ENCODE measurements around the gene DHRSX.
"Not testable (repeated sequence)": the region's sequence is repeated elsewhere in the genome, so short reads cannot be mapped to it uniquely, and the experiment has no call there.

DHRSX gene, protein sequence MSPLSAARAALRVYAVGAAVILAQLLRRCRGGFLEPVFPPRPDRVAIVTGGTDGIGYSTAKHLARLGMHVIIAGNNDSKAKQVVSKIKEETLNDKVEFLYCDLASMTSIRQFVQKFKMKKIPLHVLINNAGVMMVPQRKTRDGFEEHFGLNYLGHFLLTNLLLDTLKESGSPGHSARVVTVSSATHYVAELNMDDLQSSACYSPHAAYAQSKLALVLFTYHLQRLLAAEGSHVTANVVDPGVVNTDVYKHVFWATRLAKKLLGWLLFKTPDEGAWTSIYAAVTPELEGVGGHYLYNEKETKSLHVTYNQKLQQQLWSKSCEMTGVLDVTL

DNA sequence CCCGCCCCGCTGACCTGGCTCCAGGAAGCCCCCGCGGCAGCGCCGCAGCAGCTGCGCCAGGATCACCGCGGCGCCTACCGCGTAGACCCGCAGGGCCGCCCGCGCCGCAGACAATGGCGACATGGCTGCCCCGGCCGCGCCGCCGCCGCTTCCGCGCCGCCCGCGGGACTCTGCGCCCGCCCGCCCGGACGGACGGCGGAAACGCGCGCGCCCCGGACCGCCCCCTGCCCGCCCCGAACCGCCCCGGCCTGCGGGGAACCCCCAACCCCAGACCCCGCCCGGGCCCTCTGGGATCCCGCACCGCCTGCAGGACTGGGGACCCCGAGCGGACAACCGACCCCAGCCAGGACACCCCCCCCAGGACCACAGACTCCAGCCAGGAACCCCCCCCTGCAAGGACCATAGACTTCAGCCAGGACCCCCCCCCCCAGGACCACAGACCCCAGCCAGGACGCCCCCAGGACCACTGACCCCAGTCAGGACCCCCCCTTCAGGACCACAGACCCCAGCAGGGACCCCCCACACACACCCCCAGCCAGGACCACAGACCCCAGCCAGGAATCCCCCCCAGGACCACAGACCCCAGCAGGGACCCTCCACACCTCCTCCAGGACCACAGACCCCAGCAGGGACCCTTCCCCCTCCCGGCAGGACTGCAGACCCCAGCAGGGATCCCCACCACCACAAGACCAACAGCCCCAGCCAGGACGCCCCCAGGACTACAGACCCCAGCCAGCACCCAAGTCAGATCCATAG lies at the start of gene DHRSX, which contains the start of gene ZBED1:
DHRSX (minus strand) TSS at position 174 of the 756 bp plus-strand sequence; CDS start at position 123, 51 bp downstream.
ZBED1 (minus strand) TSS at position 174 of the 756 bp plus-strand sequence. CDS start 10,257 bp downstream, outside the sequence.
- peak; percentile 35 to 49 for DNase-seq (ENCODE audit: low read depth in 2 of 2)

DNA sequence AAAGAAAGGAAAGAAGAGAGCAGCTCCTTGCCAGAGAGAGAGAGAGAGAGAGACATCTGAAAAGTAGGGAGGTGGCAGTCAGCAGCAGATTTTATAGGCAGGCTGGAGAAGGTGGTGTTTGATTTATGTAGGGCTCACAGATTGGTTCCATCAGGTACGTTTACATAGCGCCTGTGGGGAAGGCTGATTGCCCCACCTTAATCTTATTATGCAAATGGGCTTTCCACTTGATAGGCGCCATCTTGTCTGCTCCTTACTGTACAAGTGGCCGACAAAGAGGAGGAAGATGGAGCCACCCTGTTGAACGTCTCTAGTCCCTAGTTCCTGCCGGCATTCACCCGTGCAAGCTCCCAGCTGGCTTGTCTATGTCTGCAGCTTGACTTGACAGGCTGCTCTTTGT lies 49.1 kb upstream of the DHRSX start:
- no peak for DNase-seq (ENCODE audit: low read depth in 2 of 2)

DNA sequence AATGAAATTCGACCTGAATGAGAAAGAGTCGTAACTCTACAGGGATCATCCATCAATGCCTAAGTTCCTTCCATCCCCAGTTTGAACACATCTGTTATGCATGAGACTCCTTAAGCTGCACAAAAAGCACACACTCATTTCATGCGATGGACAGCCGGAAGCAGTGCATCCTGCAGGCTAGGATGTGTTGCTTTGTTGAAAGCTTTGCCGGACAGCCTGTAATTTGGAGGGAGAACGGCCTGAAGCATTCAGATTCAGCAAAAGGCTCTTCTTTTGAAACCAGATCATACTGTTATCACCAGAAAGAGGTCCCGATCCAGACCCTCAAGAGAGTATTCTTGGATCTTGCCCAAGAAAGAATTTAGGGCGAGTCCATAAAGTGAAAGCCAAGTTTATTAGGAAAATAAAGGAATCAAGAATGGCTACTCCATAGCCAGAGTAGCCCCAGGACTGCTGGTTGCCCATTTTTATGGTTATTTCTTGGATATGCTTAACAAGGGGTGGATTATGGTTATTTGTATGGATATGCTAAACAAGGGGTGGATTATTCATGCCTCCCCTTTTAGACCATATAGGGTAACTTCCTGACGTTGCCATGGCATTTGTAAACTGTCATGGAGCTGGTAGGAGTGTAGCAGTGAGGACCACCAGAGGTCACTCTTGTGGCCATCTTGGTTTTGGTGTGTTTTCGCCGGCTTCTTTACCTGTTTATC lies 48.1 kb upstream of the DHRSX start:
- DNase-seq (ENCODE audit: low read depth in 2 of 2), result no peak

DNA sequence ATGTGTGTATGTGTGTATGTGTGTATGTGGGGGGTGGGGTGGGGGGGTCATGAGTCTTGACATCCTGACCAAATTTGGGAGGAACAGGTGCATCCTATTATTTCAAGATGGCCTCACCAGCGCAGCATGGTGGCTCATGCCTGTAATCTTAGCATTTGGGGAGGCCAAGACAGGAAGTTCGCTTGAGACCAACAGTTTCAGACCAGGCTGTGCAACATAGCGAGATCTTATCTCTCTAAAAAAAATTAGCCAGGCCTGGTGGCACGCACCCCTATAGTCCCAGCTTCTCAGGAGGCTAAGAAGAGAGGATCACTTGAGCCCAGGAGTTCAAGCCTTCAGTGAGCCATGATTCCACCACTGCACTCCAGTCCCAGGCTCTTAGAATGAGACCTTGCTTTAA lies 47.0 kb upstream of the DHRSX start:
- no peak for DNase-seq (ENCODE audit: low read depth in 2 of 2)

DNA sequence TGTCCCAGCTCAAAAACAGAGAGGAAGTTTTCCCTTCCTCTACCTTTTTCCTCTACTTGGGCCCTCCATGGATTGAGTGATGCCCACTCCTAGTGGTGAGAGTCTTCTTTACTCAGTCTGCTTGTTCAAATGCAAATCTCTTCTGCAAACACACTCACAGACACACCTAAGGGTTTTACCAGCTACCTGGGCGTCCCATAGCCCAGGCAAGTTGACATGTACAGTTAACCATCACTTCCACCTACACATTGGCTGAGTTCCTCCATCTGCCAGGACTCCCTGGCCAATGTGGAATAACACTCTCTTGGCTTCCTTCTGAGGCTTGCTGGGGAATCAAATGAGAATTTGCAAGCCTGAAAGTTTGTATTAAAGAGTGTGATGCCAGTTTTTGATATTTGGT lies 45.7 kb upstream of the DHRSX start:
- DNase-seq (ENCODE audit: low read depth in 2 of 2), result no peak

DNA sequence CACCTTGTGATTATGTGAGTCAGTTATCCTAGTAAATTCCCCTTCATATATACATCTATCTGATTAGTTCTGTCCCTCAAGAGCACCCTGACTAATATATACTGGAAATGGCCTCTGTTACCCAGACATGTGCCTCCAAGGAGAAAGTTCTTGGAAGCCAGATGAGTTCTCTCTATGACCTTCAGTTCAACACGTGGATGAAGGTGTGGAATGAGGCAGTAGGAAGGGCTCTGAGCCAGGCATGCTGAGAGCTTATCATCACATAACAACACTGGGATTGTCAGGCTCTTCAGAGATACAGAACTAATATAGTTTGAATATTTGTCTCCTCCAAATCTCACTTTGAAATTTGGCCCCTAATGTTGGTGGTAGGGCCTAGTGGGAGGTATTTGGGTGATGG lies 44.4 kb upstream of the DHRSX start:
- DNase-seq (ENCODE audit: low read depth in 2 of 2), result no peak

DNA sequence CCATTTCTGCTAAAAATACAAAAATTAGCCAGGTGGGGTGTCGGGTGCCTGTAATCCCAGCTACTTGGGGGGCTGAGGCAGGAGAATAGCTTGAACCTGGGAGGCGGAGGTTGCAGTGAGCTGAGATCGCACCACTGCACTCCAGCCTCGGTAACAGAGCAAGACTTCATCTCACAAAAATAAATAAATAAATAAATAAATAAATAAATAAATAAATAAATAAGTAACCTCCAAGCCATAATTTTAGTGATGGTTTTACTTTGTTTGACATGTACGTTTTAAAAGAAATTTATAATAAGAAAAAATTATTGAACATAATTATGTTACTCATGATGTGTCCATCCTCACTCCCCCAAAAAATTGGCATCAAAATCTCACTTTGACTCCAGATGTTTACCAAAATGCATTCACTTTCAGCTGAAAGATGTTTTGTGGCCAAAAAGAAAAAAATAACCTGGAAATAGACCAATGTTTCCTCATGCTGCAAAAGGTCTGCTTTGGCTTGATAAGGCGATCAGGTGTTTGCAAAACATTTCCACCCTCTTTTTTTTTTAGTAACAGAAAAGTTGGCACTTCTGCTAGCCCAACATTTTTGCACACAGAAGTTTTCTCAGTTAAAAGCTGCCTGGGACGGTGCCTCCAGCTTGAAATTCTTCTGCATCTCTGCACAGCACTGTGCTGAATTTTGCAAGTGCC lies 42.2 kb upstream of the DHRSX start:
- DNase-seq (ENCODE audit: low read depth in 2 of 2), result no peak

DNA sequence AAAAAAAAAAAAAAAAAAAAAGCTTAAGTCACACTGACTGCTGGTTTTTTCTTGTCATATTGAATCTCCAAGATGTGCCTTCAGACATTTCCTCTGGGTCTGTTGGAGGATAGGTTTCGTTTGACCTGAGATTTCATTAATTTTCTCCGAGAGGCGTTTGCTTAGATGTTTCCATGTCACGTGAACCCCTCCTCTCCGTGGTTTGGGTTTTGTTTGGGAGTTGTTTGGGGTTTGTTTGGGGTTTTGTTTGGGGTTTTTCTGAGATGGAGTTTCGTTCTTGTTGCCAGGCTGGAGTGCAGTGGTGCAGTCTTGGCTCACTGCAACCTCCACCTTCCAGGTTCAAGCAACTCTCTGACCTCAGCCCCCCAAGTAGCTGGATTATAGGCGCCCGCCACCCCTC lies 40.8 kb upstream of the DHRSX start:
- DNase-seq (ENCODE audit: low read depth in 2 of 2), result no peak

DNA sequence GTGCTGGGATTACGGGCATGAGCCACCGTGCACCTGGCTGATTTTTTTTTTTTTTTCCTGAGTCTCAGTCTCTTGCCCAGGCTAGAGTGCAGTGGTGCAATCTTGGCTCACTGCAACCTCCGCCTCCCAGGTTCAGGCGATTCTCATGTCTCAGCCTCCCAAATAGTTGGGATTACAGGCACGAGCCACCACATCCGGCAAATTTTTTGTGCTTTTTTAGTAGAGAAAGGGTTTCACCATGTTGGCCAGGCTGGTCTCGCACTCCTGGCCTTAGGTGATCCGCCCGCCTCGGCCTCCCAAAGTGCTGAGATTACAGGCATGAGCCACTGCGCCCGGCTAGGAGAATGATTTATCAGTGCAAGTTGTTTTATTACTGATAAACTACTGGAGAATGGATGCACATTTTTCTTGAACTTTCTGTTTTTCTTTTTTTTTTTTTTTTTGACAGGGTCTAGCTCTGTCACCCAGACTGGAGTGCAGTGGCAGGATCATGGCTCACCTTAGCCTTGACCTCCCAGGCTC lies 39.7 kb upstream of the DHRSX start:
- no peak for DNase-seq (ENCODE audit: low read depth in 2 of 2)

DNA sequence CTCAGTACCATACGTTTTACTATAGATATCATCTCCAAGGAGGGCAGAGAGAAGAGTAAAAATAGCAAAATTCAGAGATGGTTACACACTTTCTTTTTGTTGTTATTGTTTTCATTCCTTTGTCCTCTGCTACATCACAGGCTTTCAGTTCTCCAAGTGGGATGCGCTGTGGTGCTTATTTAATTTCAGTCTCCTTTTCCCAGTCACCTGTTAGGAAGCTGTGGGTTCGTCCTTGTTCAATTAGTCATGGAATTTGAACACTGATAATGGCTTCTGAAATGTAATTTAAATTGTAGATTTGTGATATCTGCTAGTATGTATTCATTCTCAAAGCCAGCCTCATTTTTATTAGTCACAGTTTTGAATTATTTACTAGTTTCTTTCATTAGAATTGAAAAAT lies 38.8 kb upstream of the DHRSX start:
- no peak for DNase-seq (ENCODE audit: low read depth in 2 of 2)

DNA sequence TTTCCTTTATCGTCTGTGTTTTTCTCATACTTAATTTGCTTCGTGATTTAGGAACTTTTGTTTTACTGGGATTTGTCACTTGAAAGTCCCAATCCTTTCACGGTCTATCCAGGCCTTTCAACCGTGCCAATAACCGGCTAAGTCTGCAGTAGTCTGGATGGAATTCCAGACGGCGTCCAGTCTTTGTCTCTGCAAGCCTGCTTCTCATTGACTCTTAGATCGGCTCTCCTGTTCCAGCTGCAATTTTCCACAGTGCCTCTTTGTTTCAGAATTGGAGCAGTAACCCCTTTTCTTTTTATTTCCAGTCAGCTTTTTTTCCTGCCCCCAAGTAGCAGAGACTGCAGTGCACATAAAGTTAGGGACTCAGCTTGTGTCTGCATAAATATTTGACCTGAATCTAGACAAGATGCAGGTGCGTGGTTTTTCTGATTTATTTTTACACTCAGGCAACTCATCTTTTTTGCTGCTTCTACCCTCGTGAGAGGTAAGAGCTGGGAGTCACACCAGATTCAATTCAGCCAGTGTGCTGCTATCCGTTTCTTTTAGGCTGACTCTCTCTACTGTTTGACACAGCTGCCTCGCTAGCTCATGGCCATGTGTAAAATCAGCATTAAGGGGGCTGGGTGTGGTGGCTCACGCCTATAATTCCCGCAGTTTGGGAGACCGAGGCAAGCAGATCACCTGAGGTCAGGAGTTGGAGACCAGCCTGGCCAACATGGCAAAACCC lies 37.4 kb upstream of the DHRSX start:
- no peak for DNase-seq (ENCODE audit: low read depth in 2 of 2)

DNA sequence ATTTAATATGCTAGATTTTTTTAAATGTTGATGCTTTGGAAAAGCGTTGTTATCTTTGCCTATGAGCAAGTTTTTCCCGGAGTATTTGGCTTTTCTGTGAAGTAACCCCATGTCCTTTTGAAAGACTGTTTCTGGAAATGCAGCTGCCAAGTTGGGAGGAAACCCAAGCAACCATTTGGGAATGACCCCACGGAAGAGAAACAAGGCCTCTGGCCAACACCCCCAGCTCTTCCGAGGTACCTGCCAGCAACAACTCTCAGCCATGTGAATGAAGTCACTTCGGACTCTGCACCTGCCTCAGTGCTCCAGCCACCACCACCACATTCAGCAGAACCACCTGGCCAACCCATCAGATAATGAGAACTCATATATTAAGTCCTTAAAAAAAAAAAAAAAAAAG lies 36.2 kb upstream of the DHRSX start:
- DNase-seq (ENCODE audit: low read depth in 2 of 2), result no peak

DNA sequence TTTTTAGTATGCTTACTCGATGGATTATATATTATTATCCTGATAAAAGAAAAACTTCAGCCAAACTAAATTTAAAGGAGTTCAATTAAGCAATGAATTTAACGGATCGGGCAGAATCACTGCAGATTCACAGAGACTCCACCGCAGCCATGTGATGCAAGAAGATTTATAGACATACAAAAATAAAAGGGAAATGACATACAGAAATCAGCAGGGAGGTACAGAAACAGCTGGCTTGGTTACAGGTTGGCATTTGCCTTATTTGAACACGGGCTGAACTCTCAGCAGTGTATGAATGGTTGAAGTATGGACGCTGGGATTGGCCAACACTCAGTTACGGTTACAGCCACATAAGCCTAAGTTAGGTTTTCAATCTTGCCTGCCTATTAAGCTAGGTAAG lies 35.4 kb upstream of the DHRSX start:
- DNase-seq (ENCODE audit: low read depth in 2 of 2), result no peak

DNA sequence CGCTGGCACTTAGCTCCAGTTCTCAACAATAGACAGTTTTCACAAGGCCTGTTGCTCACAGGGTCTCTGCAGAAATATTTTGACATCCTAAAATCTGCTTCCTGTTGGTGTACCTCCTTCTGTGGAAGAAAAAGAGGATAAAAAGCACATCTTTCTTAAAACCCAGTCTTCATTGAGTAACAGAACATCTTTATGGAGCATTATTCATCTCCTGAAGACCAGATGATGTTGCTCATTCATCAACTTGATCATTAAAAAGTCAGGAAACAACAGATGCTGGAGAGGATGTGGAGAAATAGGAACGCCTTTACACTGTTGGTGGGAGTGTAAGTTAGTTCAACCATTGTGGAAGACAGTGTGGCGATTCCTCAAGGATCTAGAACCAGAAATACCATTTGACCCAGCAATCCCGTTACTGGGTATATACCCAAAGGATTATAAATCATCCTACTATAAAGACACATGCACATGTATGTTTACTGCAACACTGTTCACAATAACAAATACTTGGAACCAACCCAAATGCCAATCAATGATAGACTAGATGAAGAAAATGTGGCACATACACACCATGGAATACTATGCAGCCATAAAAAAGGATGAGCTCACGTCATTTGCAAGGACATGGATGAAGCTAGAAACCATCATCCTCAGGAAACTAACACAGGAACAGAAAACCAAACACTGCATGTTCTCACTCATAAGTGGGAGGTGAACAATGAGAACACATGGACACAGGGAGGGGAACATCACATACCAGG lies 33.7 kb upstream of the DHRSX start:
- not testable (repeated sequence) for DNase-seq (ENCODE audit: low read depth in 2 of 2)

DNA sequence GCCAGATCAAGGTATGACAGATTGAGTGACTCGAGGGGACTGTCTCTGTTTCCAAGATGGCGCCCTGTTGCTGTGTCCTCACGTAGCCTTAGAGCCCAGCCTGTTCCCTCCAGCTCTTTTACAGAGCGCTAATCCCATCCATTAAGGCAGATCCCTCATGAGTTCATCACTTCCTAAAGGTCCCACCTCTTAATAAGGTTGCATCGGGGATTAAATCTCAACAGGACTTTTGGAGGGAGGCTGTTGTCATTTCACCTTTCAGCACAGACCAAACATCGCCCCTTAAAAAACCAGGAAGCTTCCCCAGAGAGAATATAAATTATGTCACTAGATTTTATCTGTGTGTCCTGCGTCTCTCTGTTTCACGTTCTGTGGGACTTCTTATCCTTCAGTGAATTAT lies 32.6 kb upstream of the DHRSX start:
- no peak for DNase-seq (ENCODE audit: low read depth in 2 of 2)

DNA sequence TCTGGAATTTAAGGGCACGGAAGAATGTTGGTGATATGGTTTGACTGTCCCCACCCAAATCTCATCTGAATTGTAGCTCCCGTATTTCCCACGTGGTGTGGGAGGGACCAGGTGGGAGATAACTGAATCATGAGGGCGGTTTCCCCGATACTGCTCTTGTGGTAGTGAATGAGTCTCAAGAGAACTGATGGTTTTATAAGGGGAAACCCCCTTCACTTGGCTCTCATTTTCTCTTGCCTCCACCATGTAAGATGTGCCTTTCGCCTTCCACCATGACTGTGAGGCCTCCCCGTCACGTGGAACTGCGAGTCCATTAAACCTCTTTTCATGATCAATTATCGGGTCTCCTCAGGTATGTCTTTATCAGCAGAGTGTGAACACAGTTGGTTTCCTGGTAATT lies 25.6 kb upstream of the DHRSX start:
- no peak for DNase-seq (ENCODE audit: low read depth in 2 of 2)

DNA sequence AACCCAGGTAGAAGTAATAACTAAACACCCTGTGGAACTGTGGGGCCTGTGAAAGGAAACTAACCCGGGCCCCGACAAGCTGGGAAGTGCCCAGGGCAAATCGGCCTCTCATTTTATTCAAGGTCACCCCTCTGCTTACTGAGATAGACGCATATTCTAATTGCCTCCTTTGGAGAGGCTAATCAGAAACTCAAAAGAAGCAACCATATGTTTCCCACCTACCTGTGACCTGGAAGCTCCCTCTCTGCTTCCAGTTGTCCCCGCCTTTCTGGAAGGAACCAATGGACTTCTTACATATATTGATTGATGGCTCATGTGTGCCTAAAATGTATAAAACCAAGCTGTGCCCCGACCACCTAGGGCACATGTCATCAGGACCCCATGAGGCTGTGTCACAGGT lies 23.1 kb upstream of the DHRSX start:
- DNase-seq (ENCODE audit: low read depth in 2 of 2), result no peak

DNA sequence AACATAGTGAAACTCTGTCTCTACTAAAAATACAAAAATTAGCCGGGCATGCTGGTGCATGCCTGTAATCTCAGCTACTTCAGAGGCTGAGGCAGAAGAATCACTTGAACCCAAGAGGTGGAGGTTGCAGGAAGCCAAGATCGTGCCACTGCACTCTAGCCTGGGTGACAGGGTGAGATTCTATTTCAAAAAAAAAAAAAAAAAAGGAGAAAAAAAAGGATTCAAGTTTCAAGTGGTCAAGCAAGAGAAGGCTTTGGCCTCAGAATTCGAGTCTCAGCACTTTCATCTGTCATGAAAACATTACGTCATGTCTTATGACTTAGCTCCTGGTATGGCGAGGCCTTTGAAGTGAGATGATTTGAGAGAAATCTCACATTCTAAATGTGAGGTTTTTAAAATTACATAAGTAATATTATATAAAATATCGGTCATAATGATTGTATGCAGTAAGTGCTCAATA lies 21.2 kb upstream of the DHRSX start:
- DNase-seq (ENCODE audit: low read depth in 2 of 2), result no peak

DNA sequence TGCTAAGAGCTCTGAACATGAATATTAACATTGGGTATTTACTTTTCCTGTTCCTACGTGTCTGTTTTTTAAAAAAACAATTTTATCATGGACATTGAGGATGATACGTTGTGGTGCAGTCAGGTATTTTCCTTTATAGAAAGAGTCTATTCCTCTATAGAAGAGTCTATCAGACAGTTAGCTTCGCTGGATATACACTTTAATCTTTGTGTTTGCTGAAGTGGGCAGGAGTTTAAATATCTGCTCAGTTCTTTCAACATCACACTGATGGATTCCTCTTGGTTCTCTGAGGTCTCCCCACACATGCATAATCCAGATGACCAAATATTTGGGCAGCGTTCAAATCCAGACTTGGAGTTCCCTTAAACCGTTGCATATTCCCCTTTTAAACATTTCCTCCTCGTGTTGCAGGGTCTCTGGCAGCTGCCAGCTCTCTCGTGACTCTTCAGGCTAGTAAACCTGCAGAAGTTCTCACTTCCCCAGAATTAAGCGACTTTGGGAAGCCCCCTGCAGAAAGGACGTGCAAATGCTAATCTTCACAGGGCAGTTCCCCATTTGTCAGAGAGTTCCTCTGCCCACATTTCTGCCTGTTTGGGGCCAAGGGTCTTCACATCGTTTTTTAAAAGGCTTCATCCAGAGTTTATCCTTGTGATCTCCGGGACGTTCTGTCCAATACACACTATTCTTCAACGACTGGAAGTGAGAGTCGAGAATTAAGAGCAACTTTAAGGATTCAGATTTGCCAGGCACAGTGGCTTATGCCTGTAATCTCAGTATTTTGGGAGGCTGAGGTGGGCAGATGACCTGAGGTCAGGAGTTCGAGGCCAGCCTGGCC lies 20.5 kb upstream of the DHRSX start:
- no peak for DNase-seq (ENCODE audit: low read depth in 2 of 2)
